OCI-LY7 (cell line): Measurements from ENCODE around the gene SUMO4. TPM values are rescaled to one million over a fixed set of nuclear protein-coding genes. Genes with fewer than 3 reads are reported as not detected.

Source experiments
- BruUV-seq: library from RNA; stranded (reverse); fragments of 400-500 nt; replicated peaks from 2 replicates; lab custom pipeline; 2021; lab: Mats Ljungman, UMichigan
- CTCF ChIA-PET: fragments of 300-600 bp; sonication (Branson Sonifier 250); formaldehyde crosslinking; loops from one replicate; lab custom pipeline; 2022; ENCODE audit warnings: antibody characterized with exemption; ENCODE audit not compliant: unreplicated experiment; lab: Charles Lee
- POLR2A ChIA-PET: fragments of 300-600 bp; sonication (Branson Sonifier 250); formaldehyde crosslinking; loops from one replicate; lab custom pipeline; 2022; ENCODE audit warnings: antibody characterized with exemption; lab: Charles Lee
- DNase-seq: peaks from one replicate; pipeline ENCODE4 v3.0.0-alpha.2; 2015; ENCODE audit warnings: low spot score
- H2AFZ ChIP-seq: fragments of 200-600 bp; sonication (generic), shearing (Covaris generic); 2 replicates; pipeline ENCODE4 v1.6.1; 2014; ENCODE audit warnings: mild to moderate bottlenecking, antibody characterized with exemption, low read length, moderate library complexity
- H3K27ac ChIP-seq: fragments of 200-600 bp; sonication (generic); 2 replicates; pipeline ENCODE4 v1.5.1; 2014; ENCODE audit warnings: mixed run types, low read depth, mild to moderate bottlenecking, moderate library complexity, low read length, inconsistent platforms; ENCODE audit not compliant: poor library complexity, severe bottlenecking
- H3K36me3 ChIP-seq: fragments of 200-600 bp; sonication (generic); 2 replicates; pipeline ENCODE4 v1.6.1; 2014; ENCODE audit warnings: mild to moderate bottlenecking, antibody characterized with exemption, low read length, moderate library complexity, mixed read lengths; ENCODE audit not compliant: insufficient read depth
- H3K4me1 ChIP-seq: fragments of 200-600 bp; sonication (generic); 2 replicates; pipeline ENCODE4 v1.5.1; 2014; ENCODE audit warnings: mild to moderate bottlenecking, low read length; ENCODE audit not compliant: insufficient read depth, poor library complexity, severe bottlenecking
- H3K4me2 ChIP-seq: fragments of 200-600 bp; sonication (generic); 2 replicates; pipeline ENCODE4 v1.6.1; 2014; ENCODE audit warnings: mild to moderate bottlenecking, low read length
- H3K4me3 ChIP-seq: fragments of 200-600 bp; sonication (generic); 2 replicates; pipeline ENCODE4 v1.5.1; 2014; ENCODE audit warnings: mild to moderate bottlenecking, low read depth, low read length; ENCODE audit not compliant: poor library complexity, severe bottlenecking
- H3K79me2 ChIP-seq: fragments of 200-600 bp; sonication (generic); 2 replicates; pipeline ENCODE4 v1.6.1; 2016; ENCODE audit warnings: low read depth, mild to moderate bottlenecking, low read length, moderate library complexity, mixed read lengths; ENCODE audit not compliant: insufficient read depth
- H3K9me2 ChIP-seq: fragments of 200-600 bp; sonication (generic); 2 replicates; pipeline ENCODE4 v1.6.1; 2016; ENCODE audit warnings: mild to moderate bottlenecking, low read length, mixed read lengths; ENCODE audit not compliant: insufficient read depth
- H3K9me3 ChIP-seq: fragments of 200-600 bp; sonication (generic); 2 replicates; pipeline ENCODE4 v1.6.1; 2014; ENCODE audit warnings: mild to moderate bottlenecking, mixed run types, low read length, mixed read lengths
- H4K20me1 ChIP-seq: fragments of 200-600 bp; sonication (generic); 2 replicates; pipeline ENCODE4 v1.6.1; 2014; ENCODE audit warnings: mild to moderate bottlenecking, antibody characterized with exemption, low read length, moderate library complexity, mixed read lengths; ENCODE audit not compliant: insufficient read depth
- EZH2phosphoT487 ChIP-seq: fragments of 200-600 bp; sonication (generic); IDR thresholded peaks from 2 replicates; pipeline ENCODE4 v1.6.1; 2018; ENCODE audit warnings: low read depth, borderline replicate concordance, mild to moderate bottlenecking, mixed run types, antibody characterized with exemption, low read length, moderate library complexity, mixed read lengths
- intact Hi-C: fragments of 100-400 bp; cut with micrococcal nuclease; formaldehyde crosslinking; loops from one replicate; pipeline ENCODE4 v1.10.0; 2022; ENCODE audit not compliant: unreplicated experiment
- total RNA-seq, 2 experiments: library from RNA; depleted of rRNA in 1 of 2; stranded (reverse); fragments of >200 nt in 1 of 2; shearing (Covaris generic) in 1 of 2; gene quantifications; 2 replicates each; pipeline ENCODE4 v1.2.3, GENCODE V29; 2014 to 2022
- TF ChIP-seq, protein P1 (sequence below): fragments of 200-600 bp; sonication (generic); conservative IDR thresholded peaks from 2 replicates; pipeline ENCODE4 v1.5.1; 2014; ENCODE audit warnings: mild to moderate bottlenecking, antibody characterized with exemption, low read length, moderate library complexity, mixed read lengths

SUMO4 gene
- total RNA-seq, 2 experiments from 2014 or later: 3.2 to 3.6 TPM

DNA sequence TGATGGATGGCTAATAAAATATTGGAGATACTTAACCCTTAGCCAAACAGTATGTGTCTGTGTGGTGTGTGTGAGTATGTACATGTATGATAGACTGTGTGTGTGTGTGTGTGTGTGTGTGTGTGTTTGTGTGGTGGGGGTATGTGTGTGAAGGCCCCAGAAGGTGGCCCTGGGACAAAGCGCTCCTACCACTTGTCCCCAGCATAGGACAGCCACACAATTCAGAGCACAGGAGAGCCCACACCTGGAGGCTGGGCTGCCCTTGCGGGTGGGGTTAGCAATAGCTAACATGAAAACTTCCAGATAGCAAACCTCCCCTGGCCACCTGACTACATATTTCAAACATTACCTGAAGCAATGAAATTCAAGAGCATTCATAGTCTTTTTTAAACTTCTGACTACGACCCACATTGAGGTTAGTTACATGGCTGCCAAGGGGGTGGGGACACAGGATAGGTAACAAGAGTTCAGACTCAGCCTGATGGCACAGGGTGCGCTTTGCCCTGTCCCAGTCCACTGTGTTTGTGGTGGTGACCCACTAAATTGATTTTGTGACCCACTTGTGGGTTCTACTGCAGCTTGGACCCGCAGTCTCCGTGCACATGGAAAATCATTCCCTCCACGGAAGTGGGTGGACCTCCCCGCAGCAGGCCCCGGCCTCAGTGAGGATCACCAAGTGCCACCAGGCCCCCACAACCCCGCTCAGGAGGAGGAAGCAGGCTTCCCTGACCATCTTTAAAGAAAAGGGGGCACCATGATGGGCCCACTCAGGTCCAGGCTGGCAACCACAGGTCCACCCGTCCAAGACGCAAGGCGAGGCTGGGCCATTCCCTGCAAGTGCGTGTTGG, 50.0 kb downstream of the SUMO4 start:
- BruUV-seq: TSS peak; percentile 55
- no peak overlapping the region for H2AFZ ChIP-seq
- ChIA-PET POLR2A (interaction anchor here (0.5 kb wide), 1 partner anchor 15 kb away, joined by 3 read pairs; no protein-coding TSS in a partner anchor), CTCF (no interaction called here)
- intact Hi-C loops: no loop called here
- DNase-seq: no peak
- H3K27ac ChIP-seq: no peak overlapping the region
- H3K9me2 ChIP-seq: no peaks in the 10 kb centered on the region
- no peak overlapping the region for H3K4me2 ChIP-seq
- H3K4me3 ChIP-seq: no peak overlapping the region
- TF ChIP-seq EZH2phosphoT487: no peak
- TF ChIP-seq, protein P1, sequence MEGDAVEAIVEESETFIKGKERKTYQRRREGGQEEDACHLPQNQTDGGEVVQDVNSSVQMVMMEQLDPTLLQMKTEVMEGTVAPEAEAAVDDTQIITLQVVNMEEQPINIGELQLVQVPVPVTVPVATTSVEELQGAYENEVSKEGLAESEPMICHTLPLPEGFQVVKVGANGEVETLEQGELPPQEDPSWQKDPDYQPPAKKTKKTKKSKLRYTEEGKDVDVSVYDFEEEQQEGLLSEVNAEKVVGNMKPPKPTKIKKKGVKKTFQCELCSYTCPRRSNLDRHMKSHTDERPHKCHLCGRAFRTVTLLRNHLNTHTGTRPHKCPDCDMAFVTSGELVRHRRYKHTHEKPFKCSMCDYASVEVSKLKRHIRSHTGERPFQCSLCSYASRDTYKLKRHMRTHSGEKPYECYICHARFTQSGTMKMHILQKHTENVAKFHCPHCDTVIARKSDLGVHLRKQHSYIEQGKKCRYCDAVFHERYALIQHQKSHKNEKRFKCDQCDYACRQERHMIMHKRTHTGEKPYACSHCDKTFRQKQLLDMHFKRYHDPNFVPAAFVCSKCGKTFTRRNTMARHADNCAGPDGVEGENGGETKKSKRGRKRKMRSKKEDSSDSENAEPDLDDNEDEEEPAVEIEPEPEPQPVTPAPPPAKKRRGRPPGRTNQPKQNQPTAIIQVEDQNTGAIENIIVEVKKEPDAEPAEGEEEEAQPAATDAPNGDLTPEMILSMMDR: no peak
- peaks cover 43% of the 10 kb centered on the region for H3K36me3 ChIP-seq
- H4K20me1 ChIP-seq: no peaks in the 10 kb centered on the region
- H3K9me3 ChIP-seq: no peaks in the 10 kb centered on the region
- H3K79me2 ChIP-seq: no peaks in the 10 kb centered on the region
- no peaks in the 10 kb centered on the region for H3K4me1 ChIP-seq

Other genes with a start within 250 kb of the SUMO4 start
- 17.3 and 17.4 TPM in 2 replicates for gene TAB2, start 82.5 kb upstream of the SUMO4 start, total RNA-seq (2014; rRNA removed; shearing (Covaris generic))
- gene TAB2, start 82.5 kb upstream of the SUMO4 start, total RNA-seq (2022): 35.8 and 39.4 TPM in 2 replicates
- gene ZC3H12D, start 84.8 kb downstream of the SUMO4 start, total RNA-seq (2014; rRNA removed; shearing (Covaris generic)): 12.8 and 14.0 TPM in 2 replicates
- 14.8 and 22.6 TPM in 2 replicates for gene ZC3H12D, start 84.8 kb downstream of the SUMO4 start, total RNA-seq (2022)
- gene PPIL4, start 145.8 kb downstream of the SUMO4 start, total RNA-seq (2014; rRNA removed; shearing (Covaris generic)): 21.6 and 29.2 TPM in 2 replicates
- gene PPIL4, start 145.8 kb downstream of the SUMO4 start, total RNA-seq (2022): 34.0 and 36.3 TPM in 2 replicates
- 17.2 and 17.6 TPM in 2 replicates for gene GINM1, start 166.1 kb downstream of the SUMO4 start, total RNA-seq (2014; rRNA removed; shearing (Covaris generic))
- 38.1 and 40.0 TPM in 2 replicates for gene GINM1, start 166.1 kb downstream of the SUMO4 start, total RNA-seq (2022)
- gene KATNA1, start 248.5 kb downstream of the SUMO4 start, total RNA-seq (2014; rRNA removed; shearing (Covaris generic)): 35.1 and 40.9 TPM in 2 replicates
- gene KATNA1, start 248.5 kb downstream of the SUMO4 start, total RNA-seq (2022): 32.8 and 36.5 TPM in 2 replicates